ENCODE data around the gene DOK5. TPM values are rescaled to one million over a fixed set of nuclear protein-coding genes. Genes with fewer than 3 reads are reported as not detected.

DOK5 gene
- total RNA-seq, 1 experiment from 2014 or later: not detected

DNA sequence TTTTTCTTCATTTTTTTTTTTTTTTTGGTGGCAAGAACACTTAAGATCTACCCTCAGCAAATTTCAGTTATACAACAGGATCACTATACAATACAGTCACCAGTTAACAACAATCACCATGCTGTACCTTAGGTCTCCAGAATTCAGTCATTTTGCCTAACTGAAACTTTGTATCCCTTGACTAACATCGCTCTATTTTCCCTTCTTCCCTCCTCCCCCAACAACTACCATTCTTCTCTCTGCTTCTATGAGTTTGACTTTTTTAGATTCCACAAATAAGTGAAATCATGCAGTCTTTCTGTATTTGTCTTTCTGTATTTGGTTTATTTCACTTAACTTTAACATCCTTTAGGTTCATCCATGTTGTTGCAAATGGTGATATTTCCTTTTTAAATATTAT is 42.4 kb upstream of the DOK5 start:
- no peak for DNase-seq
- ChIA-PET POLR2A (no interaction called here), CTCF (no interaction called here)
- Histone ChIP-seq H3K4me1 (no peaks in the 10 kb centered on the region), H3K4me3 (ENCODE audit: low read depth, low read length) (no peak overlapping the region), H3K27me3 (replicated peaks; ENCODE audit: control insufficient read depth, insufficient read depth, low read length) (no peaks in the 10 kb centered on the region), H3K9me3 (no peaks in the 10 kb centered on the region), H3K36me3 (ENCODE audit: control insufficient read depth, insufficient read depth, low read length) (no peaks in the 10 kb centered on the region)
- no TSS peak for BruUV-seq (replicated peaks)
- intact Hi-C loops (cut with micrococcal nuclease; ENCODE audit: unreplicated experiment): no loop called here
- no peak for TF ChIP-seq CTCF (IDR thresholded peaks at IDR 0.05; ENCODE audit: insufficient read depth in 1 of 2, low read depth in 1 of 2, low read length in 1 of 2, severe bottlenecking in 1 of 2, unreplicated experiment in 1 of 2)
- Mint-ChIP-seq H3K4me1 (ENCODE audit: low read depth, unreplicated experiment) (no peaks in the 10 kb centered on the region), H3K27ac (ENCODE audit: unreplicated experiment) (no peak overlapping the region), H3K4me3 (ENCODE audit: unreplicated experiment) (no peak overlapping the region), H3K27me3 (ENCODE audit: insufficient read depth, unreplicated experiment) (peaks cover 21% of the 10 kb centered on the region), H3K36me3 (ENCODE audit: insufficient read depth, unreplicated experiment) (no peaks in the 10 kb centered on the region), H3K9me3 (ENCODE audit: unreplicated experiment) (no peaks in the 10 kb centered on the region)

DNA sequence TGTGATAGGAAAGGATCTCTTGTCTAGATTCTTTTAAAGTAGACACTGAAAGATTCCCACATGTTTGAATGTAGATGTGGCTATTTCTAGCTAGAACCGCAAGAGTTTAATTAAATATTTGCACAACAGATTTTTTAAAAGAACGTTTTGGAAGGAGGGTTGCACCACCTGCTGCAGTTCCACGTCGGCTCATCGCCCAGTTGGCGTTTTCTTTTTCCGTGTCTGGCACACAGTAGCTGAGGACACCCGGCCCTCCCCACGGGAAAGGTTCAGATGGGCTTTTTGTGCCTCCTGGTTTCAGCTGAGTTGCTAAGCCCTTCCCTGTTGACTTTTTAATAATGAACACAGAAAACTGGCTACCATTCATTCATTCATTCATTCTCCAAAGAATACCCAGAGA is 41.8 kb upstream of the DOK5 start:
- Histone ChIP-seq H3K36me3 (ENCODE audit: control insufficient read depth, insufficient read depth, low read length) (no peaks in the 10 kb centered on the region), H3K4me1 (no peaks in the 10 kb centered on the region), H3K9me3 (no peaks in the 10 kb centered on the region), H3K4me3 (ENCODE audit: low read depth, low read length) (no peak overlapping the region), H3K27me3 (replicated peaks; ENCODE audit: control insufficient read depth, insufficient read depth, low read length) (no peaks in the 10 kb centered on the region)
- Mint-ChIP-seq H3K4me1 (ENCODE audit: low read depth, unreplicated experiment) (no peaks in the 10 kb centered on the region), H3K9me3 (ENCODE audit: unreplicated experiment) (no peaks in the 10 kb centered on the region), H3K4me3 (ENCODE audit: unreplicated experiment) (no peak overlapping the region), H3K27ac (ENCODE audit: unreplicated experiment) (no peak overlapping the region), H3K36me3 (ENCODE audit: insufficient read depth, unreplicated experiment) (no peaks in the 10 kb centered on the region), H3K27me3 (ENCODE audit: insufficient read depth, unreplicated experiment) (peaks cover 21% of the 10 kb centered on the region)
- POLR2A ChIA-PET: no interaction called here
- intact Hi-C loops (cut with micrococcal nuclease; ENCODE audit: unreplicated experiment): no loop called here
- no peak for TF ChIP-seq CTCF (IDR thresholded peaks at IDR 0.05; ENCODE audit: insufficient read depth in 1 of 2, low read depth in 1 of 2, low read length in 1 of 2, severe bottlenecking in 1 of 2, unreplicated experiment in 1 of 2)
- no TSS peak for BruUV-seq (replicated peaks)
- CTCF ChIA-PET: no interaction called here
- DNase-seq: no peak

- Histone ChIP-seq H3K9me3 (no peaks in the 10 kb centered on the region), H3K4me1 (no peaks in the 10 kb centered on the region), H3K27me3 (replicated peaks; ENCODE audit: control insufficient read depth, insufficient read depth, low read length) (no peaks in the 10 kb centered on the region), H3K4me3 (ENCODE audit: low read depth, low read length) (no peak overlapping the region), H3K36me3 (ENCODE audit: control insufficient read depth, insufficient read depth, low read length) (no peaks in the 10 kb centered on the region)
- no peak overlapping the region for H3K4me3 Mint-ChIP-seq (ENCODE audit: unreplicated experiment)
- H3K36me3 Mint-ChIP-seq (ENCODE audit: insufficient read depth, unreplicated experiment): no peaks in the 10 kb centered on the region
- DNase-seq: no peak
- H3K27ac Mint-ChIP-seq (ENCODE audit: unreplicated experiment): no peak overlapping the region
- ChIA-PET POLR2A (interaction anchor here (0.6 kb wide), 1 partner anchor 1329 kb away, joined by 4 read pairs; no protein-coding TSS in a partner anchor), CTCF (no interaction called here)
- intact Hi-C loops (cut with micrococcal nuclease; ENCODE audit: unreplicated experiment): no loop called here
- H3K4me1 Mint-ChIP-seq (ENCODE audit: low read depth, unreplicated experiment): no peaks in the 10 kb centered on the region
- no TSS peak for BruUV-seq (replicated peaks)
- H3K27me3 Mint-ChIP-seq (ENCODE audit: insufficient read depth, unreplicated experiment): peaks cover 21% of the 10 kb centered on the region
- no peak for TF ChIP-seq CTCF (IDR thresholded peaks at IDR 0.05; ENCODE audit: insufficient read depth in 1 of 2, low read depth in 1 of 2, low read length in 1 of 2, severe bottlenecking in 1 of 2, unreplicated experiment in 1 of 2)
- H3K9me3 Mint-ChIP-seq (ENCODE audit: unreplicated experiment): no peaks in the 10 kb centered on the region
Measured at GRCh38 chr20:54434196-54434595, 41.2 kb upstream of the DOK5 start.
